Mesendoderm (in vitro differentiated cells): ENCODE measurements around the gene GREB1.

Experiments used
- DNase-seq: peaks from one replicate; pipeline ENCODE4 v3.0.0; 2013
- H2AK5ac ChIP-seq: 2 replicates; pipeline ENCODE4 v1.6.1; 2013; ENCODE audit warnings: low read length, inconsistent platforms
- H2BK120ac ChIP-seq: 2 replicates; pipeline ENCODE4 v1.6.1; 2013; ENCODE audit warnings: low read depth, mild to moderate bottlenecking, low read length, moderate library complexity, mixed read lengths
- H2BK15ac ChIP-seq: replicated peaks from 2 replicates; pipeline ENCODE4 v1.6.1; 2013; ENCODE audit warnings: low read depth, mild to moderate bottlenecking, moderate library complexity
- H2BK5ac ChIP-seq: 2 replicates; pipeline ENCODE4 v1.6.1; 2013; ENCODE audit warnings: low read length, inconsistent platforms
- H3K18ac ChIP-seq: 2 replicates; pipeline ENCODE4 v1.6.1; 2013; ENCODE audit warnings: mild to moderate bottlenecking, low read length, mixed read lengths
- H3K23ac ChIP-seq: one replicate; pipeline ENCODE4 v1.6.1; 2013; ENCODE audit warnings: low read length
- H3K27ac ChIP-seq: 2 replicates; pipeline ENCODE4 v1.5.1; 2013; ENCODE audit warnings: low read depth, mild to moderate bottlenecking, inconsistent platforms, low read length, moderate library complexity
- H3K27me3 ChIP-seq: 2 replicates; pipeline ENCODE4 v1.6.1; 2013; ENCODE audit warnings: low read length, control low read depth, mild to moderate bottlenecking, inconsistent platforms; ENCODE audit not compliant: insufficient read depth, poor library complexity
- H3K36me3 ChIP-seq: 2 replicates; pipeline ENCODE4 v1.6.1; 2013; ENCODE audit warnings: low read length, inconsistent platforms; ENCODE audit not compliant: control insufficient read depth, insufficient read depth
- H3K4ac ChIP-seq: one replicate; pipeline ENCODE4 v1.6.1; 2013; ENCODE audit warnings: low read depth, mild to moderate bottlenecking, low read length, moderate library complexity
- H3K4me1 ChIP-seq: 2 replicates; pipeline ENCODE4 v1.6.1; 2013; ENCODE audit warnings: low read depth, low read length, inconsistent platforms; ENCODE audit not compliant: control insufficient read depth
- H3K4me2 ChIP-seq: 2 replicates; pipeline ENCODE4 v1.6.1; 2013; ENCODE audit warnings: low read length
- H3K4me3 ChIP-seq: 2 replicates; pipeline ENCODE4 v1.5.1; 2013; ENCODE audit warnings: mild to moderate bottlenecking, low read length
- H3K56ac ChIP-seq: one replicate; pipeline ENCODE4 v1.6.1; 2013; ENCODE audit warnings: low read length
- H3K79me1 ChIP-seq: 2 replicates; pipeline ENCODE4 v1.6.1; 2013; ENCODE audit warnings: low read length, inconsistent platforms
- H3K79me2 ChIP-seq: 2 replicates; pipeline ENCODE4 v1.6.1; 2013; ENCODE audit warnings: mild to moderate bottlenecking, low read length; ENCODE audit not compliant: control insufficient read depth, insufficient read depth
- H3K9ac ChIP-seq: 2 replicates; pipeline ENCODE4 v1.6.1; 2013; ENCODE audit warnings: low read length, inconsistent platforms
- H4K5ac ChIP-seq: one replicate; pipeline ENCODE4 v1.6.1; 2013; ENCODE audit warnings: low read length
- H4K8ac ChIP-seq: one replicate; pipeline ENCODE4 v1.6.1; 2013; ENCODE audit warnings: low read depth, mild to moderate bottlenecking, control low read depth, low read length, moderate library complexity
- WGBS: extraction: QIAGEN DNeasy Blood & Tissue Kit; methylation state at CpG from one replicate; pipeline ENCODE4 v1.1.7; 2013; ENCODE audit warnings: low lambda C conversion rate, missing lambda C conversion rate; ENCODE audit not compliant: insufficient coverage; ENCODE audit errors: extremely low coverage; 5-methylcytosine and 5-hydroxymethylcytosine counted together

Gene GREB1

DNA sequence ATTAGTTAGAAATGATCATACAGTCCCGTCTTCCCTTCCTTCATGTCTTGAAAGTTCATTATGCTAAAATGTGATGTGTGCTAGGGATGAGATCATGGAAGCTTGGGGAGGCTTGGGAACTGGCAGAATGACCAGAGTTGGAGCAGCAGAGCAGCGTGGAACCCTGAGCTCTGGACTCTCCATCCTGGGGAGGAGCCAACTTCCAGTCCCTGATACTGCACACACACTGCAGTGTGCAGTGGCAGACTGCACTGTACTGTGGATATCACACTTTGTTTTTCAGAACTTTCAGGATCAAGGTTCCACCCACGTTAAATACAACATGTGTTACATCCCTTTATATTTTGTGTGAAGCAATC, 27.3 kb upstream of the GREB1 start:
- no CpG with 5 or more reads among the region's 3 CpGs for WGBS

DNA sequence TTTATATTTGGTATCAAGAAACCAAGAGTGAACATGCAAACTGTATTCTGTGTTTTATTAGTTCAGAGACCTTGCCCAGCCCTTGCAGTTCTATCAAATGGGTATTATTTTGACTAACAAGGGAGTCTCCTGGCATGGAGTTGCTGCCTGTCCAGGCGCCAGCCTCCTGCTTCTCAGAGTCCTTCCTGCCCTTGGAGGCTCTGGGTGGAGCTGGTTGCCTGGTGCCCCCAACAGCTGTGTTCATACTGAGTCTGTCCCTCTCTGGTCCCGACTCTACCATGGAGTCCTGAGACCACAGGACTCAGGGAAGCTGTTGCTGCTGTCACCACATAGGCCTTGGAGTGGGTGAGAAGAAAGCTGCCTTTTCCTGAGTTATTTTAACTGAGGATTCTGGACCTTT, 26.3 kb upstream of the GREB1 start:
- no peak overlapping the region for H4K5ac ChIP-seq
- no peak overlapping the region for H3K56ac ChIP-seq
- H3K9ac ChIP-seq = no peak overlapping the region
- H3K18ac ChIP-seq = no peak overlapping the region
- peaks cover 2% of the 10 kb centered on the region for H3K4me1 ChIP-seq
- H4K8ac ChIP-seq = no peak overlapping the region
- no peaks in the 10 kb centered on the region for H3K27me3 ChIP-seq
- WGBS = no CpG with 5 or more reads among the region's 2 CpGs
- peaks cover 3% of the 10 kb centered on the region for H3K79me1 ChIP-seq
- peaks cover 2% of the 10 kb centered on the region for H3K79me2 ChIP-seq
- DNase-seq = no peak
- no peak overlapping the region for H3K4me3 ChIP-seq
- no peak overlapping the region for H3K23ac ChIP-seq
- H2AK5ac ChIP-seq = no peak overlapping the region
- no peak overlapping the region for H3K4ac ChIP-seq
- H2BK15ac ChIP-seq = no peak overlapping the region
- H3K36me3 ChIP-seq = no peaks in the 10 kb centered on the region
- H2BK120ac ChIP-seq = no peak overlapping the region
- H3K4me2 ChIP-seq = no peak overlapping the region
- H2BK5ac ChIP-seq = no peak overlapping the region
- H3K27ac ChIP-seq = no peak overlapping the region

More for the DNA sequence above, 27.3 kb upstream of the GREB1 start:
- Histone ChIP-seq H2BK5ac (no peak overlapping the region), H3K4me1 (no peaks in the 10 kb centered on the region), H2BK120ac (no peak overlapping the region), H3K56ac (no peak overlapping the region), H3K79me2 (peaks cover 2% of the 10 kb centered on the region), H3K9ac (no peak overlapping the region), H2AK5ac (no peak overlapping the region), H3K27ac (no peak overlapping the region), H3K27me3 (no peaks in the 10 kb centered on the region), H3K23ac (no peak overlapping the region), H2BK15ac (no peak overlapping the region), H3K4me3 (no peak overlapping the region), H3K4ac (no peak overlapping the region), H4K8ac (no peak overlapping the region), H3K4me2 (no peak overlapping the region), H3K79me1 (peaks cover 3% of the 10 kb centered on the region), H4K5ac (no peak overlapping the region), H3K36me3 (no peaks in the 10 kb centered on the region), H3K18ac (no peak overlapping the region)
- DNase-seq = no peak

DNA sequence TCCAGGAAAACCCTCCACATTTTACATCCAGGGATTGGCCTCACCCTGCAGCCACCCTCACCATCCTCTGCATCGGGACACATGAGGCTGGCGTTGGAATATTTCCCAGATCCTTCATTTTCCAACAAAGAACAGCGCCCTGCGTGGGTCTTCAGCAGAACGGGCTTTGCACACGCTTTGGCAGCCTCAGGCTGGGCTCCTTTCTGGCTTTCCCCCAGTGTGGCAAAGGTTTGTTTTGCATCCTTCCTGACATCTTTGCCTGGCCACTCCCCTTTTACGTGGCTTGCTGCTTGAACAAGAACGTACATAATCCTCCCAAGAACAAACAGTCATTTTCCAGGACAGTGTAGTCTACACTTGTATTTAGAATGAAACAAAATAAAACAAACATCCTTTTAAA, 25.6 kb upstream of the GREB1 start:
- no peak overlapping the region for H3K9ac ChIP-seq
- no peak overlapping the region for H2BK120ac ChIP-seq
- H2BK15ac ChIP-seq = no peak overlapping the region
- no peak overlapping the region for H4K8ac ChIP-seq
- H3K79me1 ChIP-seq = peaks cover 5% of the 10 kb centered on the region
- H3K23ac ChIP-seq = no peak overlapping the region
- WGBS = no CpG with 5 or more reads among the region's 8 CpGs
- H3K4me3 ChIP-seq = no peak overlapping the region
- H3K4me2 ChIP-seq = no peak overlapping the region
- no peaks in the 10 kb centered on the region for H3K36me3 ChIP-seq
- peaks cover 2% of the 10 kb centered on the region for H3K79me2 ChIP-seq
- no peaks in the 10 kb centered on the region for H3K27me3 ChIP-seq
- H3K27ac ChIP-seq = no peak overlapping the region
- H3K56ac ChIP-seq = no peak overlapping the region
- H2AK5ac ChIP-seq = no peak overlapping the region
- H2BK5ac ChIP-seq = no peak overlapping the region
- H3K18ac ChIP-seq = no peak overlapping the region
- H3K4ac ChIP-seq = no peak overlapping the region
- DNase-seq = no peak
- H4K5ac ChIP-seq = no peak overlapping the region
- H3K4me1 ChIP-seq = peaks cover 6% of the 10 kb centered on the region

DNA sequence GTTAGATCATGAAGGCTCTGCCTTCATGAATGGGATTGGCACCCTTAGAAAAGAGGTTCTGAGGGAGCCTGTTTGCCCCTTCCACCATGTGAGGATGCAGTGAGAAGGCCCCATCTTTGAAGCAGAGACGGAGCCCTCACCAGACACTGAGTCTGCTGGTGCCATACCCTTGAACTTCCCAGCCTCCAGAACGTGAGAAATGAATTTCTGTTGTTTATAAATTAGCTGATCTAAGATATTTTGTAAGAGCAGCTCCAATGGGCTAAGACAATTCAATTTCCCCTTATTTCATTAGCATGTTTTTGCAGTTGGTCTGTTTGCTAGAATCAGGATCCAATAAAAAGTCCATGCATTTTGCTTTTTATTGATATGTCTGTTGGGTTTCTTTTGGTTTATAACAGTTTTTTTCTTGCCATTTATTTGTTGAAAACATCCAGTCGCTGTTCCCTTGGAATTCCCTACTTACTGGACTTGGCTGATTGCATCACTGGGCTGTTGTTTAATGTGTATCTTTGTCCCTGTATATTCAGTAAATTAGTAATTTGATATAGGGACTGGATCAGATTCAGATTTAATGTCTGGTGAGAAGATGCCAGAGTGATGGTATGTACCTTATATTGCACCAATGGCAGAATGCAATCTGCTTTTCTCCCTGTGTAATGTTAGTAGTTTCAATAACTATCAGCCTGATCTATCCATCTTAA, 24.0 kb upstream of the GREB1 start:
- H3K23ac ChIP-seq = no peak overlapping the region
- no peak overlapping the region for H3K18ac ChIP-seq
- H3K4me3 ChIP-seq = no peak overlapping the region
- no peak overlapping the region for H4K5ac ChIP-seq
- H3K27ac ChIP-seq = no peak overlapping the region
- no peak overlapping the region for H2BK5ac ChIP-seq
- DNase-seq = no peak
- H3K56ac ChIP-seq = no peak overlapping the region
- H2BK120ac ChIP-seq = no peak overlapping the region
- no peaks in the 10 kb centered on the region for H3K27me3 ChIP-seq
- no peak overlapping the region for H3K4ac ChIP-seq
- H3K4me2 ChIP-seq = no peak overlapping the region
- H3K4me1 ChIP-seq = peaks cover 12% of the 10 kb centered on the region
- H4K8ac ChIP-seq = no peak overlapping the region
- H3K9ac ChIP-seq = no peak overlapping the region
- no peaks in the 10 kb centered on the region for H3K36me3 ChIP-seq
- H3K79me2 ChIP-seq = no peaks in the 10 kb centered on the region
- H3K79me1 ChIP-seq = peaks cover 9% of the 10 kb centered on the region
- H2AK5ac ChIP-seq = no peak overlapping the region
- no CpG with 5 or more reads among the region's 3 CpGs for WGBS
- no peak overlapping the region for H2BK15ac ChIP-seq

DNA sequence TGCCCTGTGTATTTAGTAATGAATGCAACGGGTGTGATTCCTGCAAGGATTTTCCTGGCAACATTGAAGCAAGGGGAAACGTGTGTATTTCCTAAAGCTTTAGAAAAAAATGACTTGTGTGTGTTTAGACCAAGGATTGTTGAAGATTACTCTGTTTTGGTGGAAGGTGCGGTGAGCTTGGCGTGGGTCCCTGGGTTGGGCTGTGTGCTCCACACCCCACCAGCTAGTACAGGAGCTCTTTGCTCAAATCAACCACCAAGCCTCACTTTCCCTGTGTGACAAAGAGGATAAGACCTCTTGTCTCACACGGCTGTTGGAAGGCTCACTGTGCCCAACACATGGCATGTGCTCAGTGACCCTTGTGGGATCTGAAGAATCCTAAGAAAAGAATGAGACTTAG, 21.4 kb upstream of the GREB1 start:
- WGBS = no CpG with 5 or more reads among the region's 5 CpGs

DNA sequence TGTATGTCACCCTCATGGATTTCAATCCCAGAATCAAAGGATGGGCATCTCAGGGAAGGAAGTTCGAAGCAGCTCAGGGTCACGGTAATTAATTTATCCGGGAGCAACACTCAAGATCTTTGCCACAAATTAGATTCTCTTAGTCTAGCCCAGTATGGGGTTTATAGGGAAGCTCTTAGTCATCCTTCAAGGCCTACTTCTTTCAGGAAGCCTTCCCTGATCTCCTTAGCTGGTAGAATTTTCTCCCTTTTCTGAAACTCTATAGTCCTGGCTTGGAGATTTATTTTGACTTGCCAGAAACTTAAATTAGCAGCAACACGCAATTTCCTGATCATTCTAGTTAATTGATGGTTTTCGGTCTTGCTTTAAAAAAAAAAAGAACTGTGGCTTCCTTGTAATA, 20.5 kb upstream of the GREB1 start:
- no peak overlapping the region for H3K23ac ChIP-seq
- no peak overlapping the region for H3K4me2 ChIP-seq
- no peak overlapping the region for H3K4me3 ChIP-seq
- no peak overlapping the region for H2AK5ac ChIP-seq
- no peak overlapping the region for H2BK15ac ChIP-seq
- no peak overlapping the region for H3K56ac ChIP-seq
- peaks cover 10% of the 10 kb centered on the region for H3K79me1 ChIP-seq
- H4K5ac ChIP-seq = no peak overlapping the region
- no peak overlapping the region for H2BK5ac ChIP-seq
- no peak overlapping the region for H3K9ac ChIP-seq
- DNase-seq = no peak
- no peak overlapping the region for H2BK120ac ChIP-seq
- WGBS = no CpG with 5 or more reads among the region's 5 CpGs
- H3K79me2 ChIP-seq = no peaks in the 10 kb centered on the region
- H4K8ac ChIP-seq = no peak overlapping the region
- no peak overlapping the region for H3K27ac ChIP-seq
- no peaks in the 10 kb centered on the region for H3K36me3 ChIP-seq
- H3K27me3 ChIP-seq = no peaks in the 10 kb centered on the region
- no peak overlapping the region for H3K4ac ChIP-seq
- H3K18ac ChIP-seq = no peak overlapping the region
- peaks cover 20% of the 10 kb centered on the region for H3K4me1 ChIP-seq

More for the DNA sequence above, 21.4 kb upstream of the GREB1 start:
- H4K8ac ChIP-seq = no peak overlapping the region
- H3K18ac ChIP-seq = no peak overlapping the region
- no peaks in the 10 kb centered on the region for H3K27me3 ChIP-seq
- no peaks in the 10 kb centered on the region for H3K36me3 ChIP-seq
- H3K4me3 ChIP-seq = no peak overlapping the region
- peaks cover 10% of the 10 kb centered on the region for H3K79me1 ChIP-seq
- H3K27ac ChIP-seq = no peak overlapping the region
- H3K4me1 ChIP-seq = peaks cover 20% of the 10 kb centered on the region
- H2AK5ac ChIP-seq = peak overlapping the region; percentile 53
- H3K79me2 ChIP-seq = no peaks in the 10 kb centered on the region
- H4K5ac ChIP-seq = no peak overlapping the region
- no peak for DNase-seq
- no peak overlapping the region for H3K4ac ChIP-seq
- no peak overlapping the region for H2BK15ac ChIP-seq
- no peak overlapping the region for H3K9ac ChIP-seq
- no peak overlapping the region for H2BK120ac ChIP-seq
- no peak overlapping the region for H3K4me2 ChIP-seq
- H3K23ac ChIP-seq = no peak overlapping the region
- H3K56ac ChIP-seq = no peak overlapping the region
- H2BK5ac ChIP-seq = no peak overlapping the region
